Activated CD8-positive, alpha-beta memory T cell treated with anti-CD3 and anti-CD28 coated beads, Interleukin-2, amount 50 U/mL, for 1 hour (primary cell): ENCODE data around the gene SLC17A9.

Experiments
- DNase-seq: peaks from one replicate; pipeline ENCODE4 v3.0.0-alpha.2; 2020; ENCODE audit errors: extremely low read depth

SLC17A9 gene

DNA sequence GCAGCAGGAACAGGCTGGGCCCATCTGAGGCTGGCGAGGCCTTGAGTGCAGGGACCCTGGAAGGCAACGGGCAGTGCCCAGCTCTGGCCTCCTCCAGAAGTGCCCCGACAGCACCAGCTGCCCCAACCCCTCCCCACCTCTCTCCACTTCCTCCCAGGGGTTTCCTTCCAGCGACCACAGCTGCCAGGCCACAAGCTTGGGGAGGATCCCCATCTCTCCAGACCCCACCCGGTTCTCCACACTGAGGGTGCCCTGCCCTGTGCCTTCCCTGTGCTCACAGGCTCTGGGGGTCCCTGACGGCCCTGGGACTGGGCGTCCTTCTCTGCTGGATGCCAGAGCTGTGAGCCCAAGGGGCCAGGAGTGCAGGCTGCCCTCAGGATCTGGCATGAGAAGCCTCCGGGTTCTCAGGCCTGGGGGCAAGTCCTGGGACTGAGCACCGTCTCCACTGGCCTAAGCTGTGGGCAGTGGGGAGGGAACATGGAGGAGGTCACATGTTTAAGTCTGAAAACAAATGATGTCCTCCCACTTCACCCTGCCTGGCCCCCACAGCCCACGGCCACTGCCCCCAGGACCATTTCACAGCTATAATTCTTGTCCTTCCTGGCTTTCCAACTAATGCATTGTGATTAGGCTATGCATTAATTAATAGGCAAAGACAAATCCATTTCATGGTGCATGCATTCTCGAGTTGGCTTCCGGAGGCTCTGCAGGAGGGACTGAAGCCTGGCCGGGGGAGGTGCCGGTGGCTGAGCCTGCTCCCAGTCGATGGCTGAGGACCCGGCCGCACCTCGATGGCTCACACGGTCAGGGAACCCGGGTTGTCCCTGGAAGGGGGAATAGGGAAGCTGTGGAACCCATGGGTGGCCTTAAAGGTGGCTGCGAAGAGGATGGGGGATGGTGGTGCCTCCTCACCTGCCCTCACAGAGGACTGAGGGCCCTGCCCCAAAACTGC lies 29.9 kb downstream of the SLC17A9 start:
- no peak for DNase-seq

DNA sequence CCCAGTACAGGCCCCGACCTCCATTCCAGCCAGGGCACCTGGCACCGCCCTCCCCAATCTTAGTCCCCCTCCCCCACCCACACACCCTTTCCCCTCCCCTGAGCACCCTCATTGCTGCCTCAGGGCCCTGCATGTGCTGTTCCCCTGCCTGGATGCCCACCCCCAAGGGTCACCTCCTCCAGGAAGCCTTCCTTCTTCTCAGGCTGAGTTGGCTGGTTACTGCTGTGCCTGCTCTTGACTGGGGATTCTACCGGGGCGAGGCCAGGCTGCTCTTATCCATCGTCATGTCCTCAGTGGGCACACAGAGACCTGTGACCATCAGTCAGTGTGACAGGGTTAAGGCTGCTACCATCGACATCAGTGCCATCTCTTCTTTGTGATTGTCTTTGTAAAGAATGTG lies 30.7 kb downstream of the SLC17A9 start:
- DNase-seq = no peak

DNA sequence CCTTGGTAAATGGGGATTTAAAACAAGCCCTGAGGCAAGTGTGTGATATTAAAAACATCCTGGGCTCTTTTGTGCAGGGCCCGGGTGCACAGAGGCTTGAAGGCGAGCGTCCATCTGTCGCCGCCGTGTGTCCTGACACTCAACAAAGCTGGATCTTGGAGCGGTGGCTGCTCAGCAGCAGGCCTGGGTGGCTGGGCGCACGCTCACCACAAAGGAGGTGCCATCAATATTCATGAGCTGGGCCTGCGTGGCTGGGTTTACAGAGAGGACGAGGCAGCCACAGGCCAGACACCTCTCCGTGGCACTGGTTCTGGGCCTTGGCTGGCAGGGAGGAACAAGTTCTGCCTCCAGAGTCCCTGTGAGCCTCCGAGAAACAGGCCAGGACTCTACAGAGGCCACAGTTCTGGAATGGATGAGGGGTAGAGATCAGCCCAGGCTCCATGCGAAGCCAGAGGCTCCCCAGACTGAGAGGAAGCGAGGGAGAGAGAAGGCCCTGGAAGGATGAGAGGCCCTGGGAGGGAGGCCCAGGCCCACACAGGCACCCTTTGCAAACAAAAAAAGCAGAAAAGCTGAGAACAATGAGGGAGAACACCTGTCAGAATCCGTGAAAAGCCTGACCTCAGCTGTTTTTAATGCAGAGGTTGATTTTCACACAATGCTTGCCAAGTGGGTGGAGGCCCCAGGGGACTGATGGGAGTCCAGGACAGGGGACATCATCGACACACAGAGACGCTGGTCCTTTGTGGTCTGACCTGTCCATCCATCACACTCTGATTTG lies 32.3 kb downstream of the SLC17A9 start:
- DNase-seq = no peak

DNA sequence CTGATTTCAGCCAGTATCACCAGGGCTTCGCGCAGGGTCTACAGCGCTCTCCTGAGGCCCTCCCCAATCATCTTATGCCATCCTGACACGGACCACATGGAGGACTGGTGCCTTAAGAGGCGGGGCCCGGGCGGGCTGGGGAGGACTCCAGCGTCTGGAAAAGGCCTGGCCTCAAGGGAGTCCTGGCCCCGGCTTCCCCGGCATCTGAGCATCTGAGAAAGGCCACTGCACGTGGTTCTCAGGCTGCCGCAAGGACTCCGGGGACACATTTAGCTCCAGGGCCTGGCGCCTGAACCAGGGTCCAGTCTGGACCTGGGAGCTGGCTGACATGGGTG lies 32.9 kb downstream of the SLC17A9 start:
- no peak for DNase-seq

DNA sequence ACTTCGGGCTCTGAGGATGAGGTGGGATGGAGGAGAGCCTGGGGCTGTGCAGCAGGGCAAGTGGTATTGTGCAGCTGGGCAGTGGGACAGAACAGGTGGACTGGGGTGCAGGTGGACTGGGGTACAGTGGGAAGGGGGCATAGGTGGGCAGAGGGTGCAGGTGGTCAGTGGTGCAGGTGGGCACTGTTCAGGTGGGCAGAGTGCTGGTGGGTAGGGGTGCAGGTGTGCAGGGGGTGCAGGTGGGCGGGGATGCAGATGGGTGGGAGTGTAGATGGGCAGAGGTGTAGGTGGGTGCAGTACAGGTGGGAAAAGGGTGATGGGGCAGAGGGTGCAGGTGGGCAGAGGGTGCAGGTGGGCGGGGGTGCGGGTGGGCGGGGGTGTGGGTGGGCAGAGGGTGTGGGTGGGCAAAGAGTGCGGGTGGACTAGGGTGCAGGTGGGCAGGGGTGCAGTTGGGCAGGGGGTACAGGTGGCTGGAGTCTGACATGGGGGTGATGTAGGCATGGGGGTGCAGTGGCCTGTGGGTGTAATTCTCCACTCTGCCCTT lies 33.8 kb downstream of the SLC17A9 start:
- DNase-seq = no peak

DNA sequence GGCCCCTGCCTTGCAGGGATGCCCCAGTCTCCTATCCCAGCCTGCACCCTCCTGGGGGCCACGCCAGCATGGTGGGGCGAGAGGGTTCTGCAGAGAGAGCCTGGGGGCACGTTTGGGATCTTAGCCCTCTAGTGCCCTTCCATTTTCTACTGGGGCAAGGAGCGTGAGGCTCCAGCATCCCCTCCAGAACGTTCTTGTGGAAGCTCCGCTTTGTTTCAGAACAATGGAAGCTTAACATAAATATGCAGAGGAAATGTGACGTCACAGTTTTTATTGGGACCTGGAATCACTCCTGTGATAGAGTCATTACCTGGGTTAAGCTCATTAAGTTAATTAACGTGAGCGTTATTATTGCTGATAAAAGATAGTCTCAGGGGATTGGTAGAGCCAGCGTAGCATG lies 34.6 kb downstream of the SLC17A9 start:
- no peak for DNase-seq

DNA sequence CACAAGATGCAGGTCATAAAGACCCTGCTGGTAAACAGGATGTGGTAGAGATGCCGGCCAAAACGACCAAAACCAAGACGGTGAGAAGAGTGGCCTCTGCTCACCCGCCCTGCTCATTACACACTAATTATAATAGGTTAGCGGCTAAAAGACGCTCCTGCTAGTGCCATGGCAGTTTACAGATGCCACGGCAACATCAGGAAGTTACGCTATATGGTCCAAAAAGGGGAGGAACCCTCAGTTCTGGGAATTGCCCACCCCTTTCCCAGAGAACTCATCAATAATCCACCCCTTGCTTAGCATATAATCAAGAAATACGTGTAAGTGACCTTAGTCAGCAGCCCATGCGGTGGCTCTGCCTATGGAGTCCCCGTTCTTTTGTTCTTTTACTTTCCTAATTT lies 36.7 kb downstream of the SLC17A9 start:
- no peak for DNase-seq

DNA sequence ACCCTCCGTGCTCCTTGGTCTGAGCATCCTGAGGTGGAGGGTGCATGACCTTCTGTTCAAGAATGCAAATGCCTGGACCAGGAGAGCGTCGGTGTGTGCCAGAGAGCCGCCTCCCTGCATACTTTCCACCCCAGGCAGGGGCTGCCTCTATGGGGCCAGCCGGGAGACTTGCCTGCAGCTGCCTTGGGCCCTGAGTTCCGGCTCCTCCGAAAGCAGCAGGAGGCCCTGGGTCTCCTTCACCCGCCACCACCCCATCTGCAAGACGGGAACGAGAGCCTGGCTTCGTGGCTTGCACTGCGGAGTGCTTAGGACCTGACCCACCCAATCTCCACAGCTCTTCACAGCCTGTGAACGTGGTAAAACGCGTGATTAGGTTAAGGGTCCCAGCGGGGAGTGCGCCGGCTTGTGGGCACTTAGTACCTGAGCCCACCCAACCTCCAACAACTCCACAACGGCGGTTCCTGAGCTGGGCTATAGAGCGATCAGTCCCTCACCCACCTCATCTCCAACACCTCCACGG lies 37.9 kb downstream of the SLC17A9 start:
- DNase-seq = no peak

DNA sequence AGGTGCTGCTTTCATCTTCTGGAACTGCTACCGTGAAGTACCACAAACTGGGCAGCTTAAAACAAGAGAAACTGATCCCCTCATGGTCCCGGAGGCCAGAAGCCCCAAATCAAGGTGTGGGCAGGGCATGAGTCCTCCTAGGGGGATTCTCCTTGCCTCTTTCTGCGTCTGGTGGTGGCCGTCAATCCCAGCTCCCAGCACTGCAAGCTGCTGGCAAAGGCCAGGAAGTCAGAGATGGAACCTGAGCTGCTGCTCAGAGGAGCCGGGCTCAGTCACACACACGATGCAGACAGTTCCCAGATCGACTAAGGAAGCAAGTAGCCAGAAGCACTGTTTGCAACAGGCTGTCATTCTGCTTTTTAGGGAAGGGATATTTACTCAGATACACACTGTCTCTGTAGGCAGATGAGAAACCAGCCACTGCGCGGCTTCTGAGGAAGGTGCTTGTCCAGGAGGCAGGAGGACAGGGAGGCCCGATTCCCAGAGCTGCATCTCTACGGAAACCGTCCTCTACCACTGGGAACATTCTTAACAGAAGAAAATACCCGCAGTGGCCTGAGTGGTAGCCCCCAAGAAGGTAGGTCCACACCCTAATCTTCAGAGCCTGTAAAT lies 38.8 kb downstream of the SLC17A9 start:
- DNase-seq = no peak

DNA sequence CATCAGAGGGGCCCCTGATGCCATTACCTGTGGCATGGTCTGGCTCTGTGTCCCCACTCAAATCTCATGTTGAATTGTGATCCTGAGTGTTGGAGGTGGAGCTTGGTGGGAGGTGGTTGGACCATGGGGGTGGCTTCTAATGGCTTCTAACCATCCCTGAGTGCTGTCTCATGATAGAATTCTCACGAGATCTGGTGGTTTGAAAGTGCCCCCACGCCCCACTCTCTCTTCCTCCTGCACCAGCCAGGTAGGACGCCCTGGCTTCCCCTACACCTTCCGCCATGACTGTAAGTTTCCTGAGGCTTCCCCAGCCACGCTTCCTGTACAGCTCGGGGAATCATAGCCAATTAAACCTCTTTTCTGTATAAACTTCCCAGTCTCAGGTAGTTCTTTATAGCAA lies 39.4 kb downstream of the SLC17A9 start:
- DNase-seq = no peak

DNA sequence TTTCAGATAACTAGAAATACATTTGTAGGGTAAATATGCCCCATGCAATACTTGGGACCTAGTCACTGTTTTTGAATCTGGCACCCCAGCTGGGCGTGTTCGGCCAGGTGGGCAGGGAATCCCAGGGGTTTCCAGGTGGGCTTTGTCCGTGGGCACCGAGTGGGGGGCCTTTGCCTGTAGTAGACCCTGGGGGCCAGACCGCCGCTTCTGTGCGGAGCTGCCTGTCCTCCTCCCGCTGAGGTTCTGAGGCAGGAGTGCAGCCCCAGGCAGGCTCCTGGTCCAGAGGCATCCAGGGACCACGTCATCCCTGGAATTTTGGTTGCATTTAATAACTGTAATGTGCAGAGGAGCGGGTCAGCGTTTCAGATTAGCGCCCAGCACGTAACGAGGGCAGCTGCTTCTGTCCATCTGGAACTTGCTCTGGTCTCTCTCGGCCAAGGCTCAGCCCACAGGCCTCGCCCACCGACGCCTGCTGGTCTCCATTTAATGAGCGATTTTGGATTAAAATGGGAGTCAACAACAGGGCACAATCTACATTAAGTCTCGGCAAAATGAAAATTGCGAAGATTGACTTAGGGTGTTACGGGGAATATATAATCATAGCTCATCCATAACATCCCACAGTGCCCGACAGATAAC lies 41.5 kb downstream of the SLC17A9 start:
- DNase-seq = no peak

DNA sequence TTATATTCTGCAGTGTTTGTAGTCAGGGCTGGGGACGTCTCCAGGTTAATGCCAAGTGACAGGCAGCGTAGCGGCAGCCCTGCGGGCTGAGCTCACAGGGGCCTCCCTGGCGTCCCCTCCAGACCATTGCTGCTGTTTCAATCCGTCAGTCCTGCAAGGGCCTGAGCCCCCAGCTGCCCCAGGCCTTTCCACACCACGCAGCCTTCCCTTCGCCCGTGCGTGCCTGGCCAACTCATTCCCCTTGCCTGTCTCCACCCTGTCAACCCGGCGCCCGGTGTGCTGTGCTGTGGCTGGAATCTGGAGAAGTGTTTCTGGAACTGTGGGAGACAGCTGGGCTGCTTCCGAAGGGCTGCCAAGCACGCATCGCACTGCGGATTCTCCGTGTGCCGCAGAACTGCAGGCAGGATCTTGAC lies 42.4 kb downstream of the SLC17A9 start:
- no peak for DNase-seq

DNA sequence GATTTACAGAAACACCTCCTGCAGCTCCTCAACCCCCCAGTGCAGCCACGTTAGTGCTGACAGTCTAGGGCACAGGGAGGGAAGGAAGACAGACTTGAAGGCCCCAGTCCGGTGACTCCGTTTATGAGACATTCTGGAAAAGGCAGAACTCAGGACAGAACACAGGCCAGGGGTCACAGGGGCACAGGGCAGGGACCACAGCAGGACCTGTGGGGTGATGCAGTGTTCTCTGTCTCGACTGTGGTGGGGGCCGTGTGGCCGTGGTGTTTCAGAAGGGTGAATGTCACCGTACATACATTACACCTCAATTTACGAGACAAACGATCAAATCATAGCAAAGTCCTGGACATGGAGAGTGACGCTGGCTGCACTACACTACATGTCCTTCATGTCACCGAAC lies 43.0 kb downstream of the SLC17A9 start:
- no peak for DNase-seq

DNA sequence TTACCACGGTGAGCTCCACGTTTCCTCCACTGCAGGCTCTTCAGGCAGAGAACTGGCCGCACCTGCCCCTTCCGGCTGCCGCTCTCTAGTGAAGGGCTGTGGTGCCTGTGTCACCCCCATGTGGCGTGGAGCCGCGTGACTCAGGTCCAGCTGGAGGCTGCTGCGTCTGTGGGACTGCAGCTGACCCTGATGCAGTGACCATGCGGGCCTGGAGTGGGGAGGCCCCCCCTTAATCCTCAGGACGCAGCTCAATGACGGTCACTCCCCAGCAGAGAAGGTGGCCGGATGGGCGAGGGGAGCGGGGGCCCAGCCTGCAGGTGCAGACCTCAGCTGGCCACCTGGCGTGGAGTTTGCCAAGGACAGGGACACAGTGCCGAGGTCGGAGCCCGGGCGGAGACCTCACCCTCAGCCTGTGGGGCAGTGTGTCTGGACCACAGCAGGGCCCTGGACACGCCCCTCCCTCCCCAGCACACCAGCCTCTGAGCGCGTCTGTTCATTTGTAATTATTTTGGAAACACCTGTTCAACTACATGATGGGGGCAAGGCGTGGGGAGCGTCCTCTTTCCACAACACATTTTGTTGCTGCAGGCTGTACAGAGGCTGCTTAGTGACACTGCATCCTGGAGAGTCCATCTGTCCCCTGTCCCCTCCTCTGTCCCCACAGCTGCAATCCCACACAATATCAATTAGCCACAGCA lies 43.5 kb downstream of the SLC17A9 start:
- no peak for DNase-seq

DNA sequence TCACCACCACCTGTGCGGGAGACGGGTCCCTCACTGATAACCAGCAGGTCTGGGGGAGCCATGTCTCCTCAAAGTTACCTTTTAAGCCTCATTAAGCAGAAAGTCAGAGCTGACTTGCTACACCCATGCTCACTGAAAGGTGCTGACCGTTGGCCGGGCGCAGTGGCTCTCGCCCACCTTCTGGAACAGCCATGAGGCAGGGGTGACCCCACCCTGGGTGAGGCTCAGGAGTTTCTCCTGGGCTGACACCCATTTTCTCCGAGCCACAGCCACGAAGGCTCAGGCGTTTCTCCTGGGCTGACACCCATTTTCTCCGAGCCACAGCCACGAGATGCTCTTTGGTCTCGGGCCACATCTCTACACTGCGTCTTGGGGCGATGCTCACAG lies 44.1 kb downstream of the SLC17A9 start:
- DNase-seq = no peak

DNA sequence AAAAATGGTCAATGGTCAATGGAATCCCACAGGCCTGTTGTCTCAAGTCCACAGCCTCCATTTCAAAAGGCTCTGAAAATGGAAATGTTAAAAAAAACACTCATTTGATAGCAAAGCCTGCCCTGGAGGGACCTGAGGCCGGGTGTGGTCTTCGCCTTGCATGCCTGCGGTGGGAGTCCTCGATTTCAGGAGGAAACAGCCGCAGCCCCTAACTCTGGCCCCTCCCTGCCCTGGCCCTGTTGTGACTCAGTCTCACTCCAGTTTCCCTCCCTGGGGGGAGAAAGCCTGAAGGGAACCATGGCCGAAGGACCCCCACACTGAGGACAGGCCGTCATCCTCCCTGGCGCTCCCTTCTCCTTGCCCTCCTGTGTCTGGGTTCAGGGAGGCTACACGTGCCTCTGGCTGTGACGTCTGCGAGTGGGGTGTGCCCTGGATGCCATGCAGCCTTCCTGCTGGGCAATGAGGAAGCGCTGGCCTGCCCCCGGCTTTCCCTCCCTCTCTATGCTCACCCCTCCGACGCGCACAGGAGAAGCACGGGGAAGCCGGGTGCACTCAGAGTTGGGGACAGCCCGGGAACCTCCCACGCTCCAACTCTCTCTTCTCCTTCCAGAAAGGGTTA lies 45.0 kb downstream of the SLC17A9 start:
- DNase-seq = no peak

DNA sequence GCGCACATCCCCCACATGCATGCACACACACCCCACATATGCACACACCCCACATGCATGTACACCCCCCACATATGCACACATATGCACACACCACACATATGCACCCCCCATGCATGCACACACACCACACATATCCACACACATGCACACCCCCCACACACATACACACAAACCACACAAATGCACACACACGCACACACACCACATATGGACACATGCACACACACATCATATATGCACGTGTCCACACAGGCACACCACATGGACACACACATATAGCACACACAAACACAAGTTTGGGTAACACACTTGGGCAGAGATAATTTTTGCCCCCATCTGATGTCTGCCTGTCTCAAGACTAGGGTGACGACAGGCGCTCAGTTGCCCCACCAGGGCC lies 45.9 kb downstream of the SLC17A9 start:
- DNase-seq = no peak

DNA sequence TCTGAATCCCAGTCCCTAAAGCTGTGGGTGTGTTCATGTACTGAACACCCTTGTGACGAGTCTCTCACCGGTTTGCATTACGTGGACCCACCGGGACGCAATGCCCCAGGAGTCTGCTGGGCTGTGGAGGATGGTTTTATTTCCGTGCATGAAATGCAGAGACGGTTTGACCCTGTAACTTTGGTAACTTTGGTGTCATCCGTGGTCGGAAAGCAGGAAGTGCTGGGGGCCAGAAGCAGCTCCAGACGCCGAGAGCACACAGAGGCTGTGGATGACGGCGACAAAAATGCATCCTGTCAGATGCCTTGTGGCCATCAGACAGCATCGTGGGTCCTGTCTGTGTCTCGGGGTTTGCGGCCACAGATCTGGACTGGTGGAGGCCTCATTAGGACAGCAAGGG lies 47.1 kb downstream of the SLC17A9 start:
- DNase-seq = no peak

DNA sequence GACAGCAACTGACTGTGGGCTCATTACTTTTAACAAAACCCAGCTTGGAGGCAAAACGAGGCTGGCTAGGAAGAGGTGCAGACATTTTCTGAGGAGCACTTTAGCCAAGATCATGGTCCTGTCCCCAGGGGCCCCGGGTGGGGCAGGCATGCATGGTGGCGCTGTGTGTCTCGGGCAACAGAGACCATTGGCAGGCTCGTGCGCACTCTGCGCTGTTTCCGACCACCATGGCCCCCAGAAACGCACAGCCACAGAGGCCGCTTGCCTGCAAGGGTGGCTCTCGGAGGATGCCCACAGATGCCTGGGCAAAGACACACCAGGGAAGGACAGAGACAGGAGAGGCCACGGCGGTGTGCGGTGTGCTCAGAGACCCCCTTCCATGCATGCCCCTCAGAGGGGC lies 47.5 kb downstream of the SLC17A9 start:
- no peak for DNase-seq

DNA sequence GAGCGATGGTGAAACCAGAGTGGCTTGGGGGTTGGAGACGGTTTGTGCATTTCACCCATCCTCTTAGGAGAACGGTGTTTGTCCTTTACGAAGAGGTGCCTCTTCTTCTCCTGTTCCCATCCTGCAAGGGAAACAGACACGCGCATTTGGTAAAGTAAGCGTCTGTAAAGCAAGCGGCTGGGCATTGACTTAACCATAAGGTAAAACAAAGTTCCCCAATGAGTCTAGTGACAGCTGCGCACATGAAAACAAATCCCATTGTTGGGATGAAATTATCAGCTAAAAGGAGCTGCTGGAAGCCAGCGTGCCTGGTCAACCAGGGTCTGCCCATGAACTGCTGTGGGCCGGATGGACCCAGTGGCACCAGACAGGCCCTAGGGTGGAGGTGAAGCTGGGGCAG lies 48.4 kb downstream of the SLC17A9 start:
- DNase-seq = no peak

DNA sequence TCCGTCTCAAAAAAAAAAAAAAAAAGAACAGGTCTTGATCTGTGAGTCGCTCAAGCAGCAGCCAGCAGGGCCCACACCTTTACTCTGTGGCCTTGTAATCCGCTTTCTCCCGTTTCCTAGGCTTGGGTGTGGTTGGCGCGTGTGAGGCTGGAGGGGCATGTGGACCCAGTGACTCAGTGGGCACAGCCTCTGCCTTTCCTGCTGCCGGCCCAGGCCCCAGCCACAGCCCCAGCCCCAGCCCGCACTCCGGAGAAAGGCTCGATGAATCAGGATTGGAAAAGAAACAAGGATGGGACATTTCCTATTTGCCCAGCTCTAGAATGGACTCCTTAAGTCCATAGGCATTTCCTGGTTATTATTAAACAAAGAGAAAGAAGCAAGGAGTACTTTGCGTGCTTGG lies 50.0 kb downstream of the SLC17A9 start:
- DNase-seq = no peak
